ENCODE results near the gene BCAS1.

DNA sequence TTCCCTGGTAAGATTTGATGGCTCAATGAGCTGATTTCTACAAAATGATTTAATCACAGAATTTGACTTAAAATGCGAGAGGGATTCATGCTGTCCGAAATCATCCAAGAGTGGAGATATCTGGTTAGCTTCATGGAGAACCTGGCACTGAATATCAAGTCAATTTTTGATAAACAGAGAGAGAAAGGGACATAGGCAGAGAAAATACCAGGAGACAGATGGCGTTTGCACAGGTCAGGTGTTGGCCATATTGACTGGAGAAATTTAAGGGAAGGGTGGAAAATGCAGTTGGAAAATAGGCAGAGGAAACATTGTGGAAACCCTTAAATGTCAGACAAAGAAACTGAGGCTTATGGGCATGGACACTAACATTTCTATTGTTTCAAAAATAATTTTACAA lies 47.0 kb downstream of the BCAS1 start:
- TF ChIP-seq, protein P1, sequence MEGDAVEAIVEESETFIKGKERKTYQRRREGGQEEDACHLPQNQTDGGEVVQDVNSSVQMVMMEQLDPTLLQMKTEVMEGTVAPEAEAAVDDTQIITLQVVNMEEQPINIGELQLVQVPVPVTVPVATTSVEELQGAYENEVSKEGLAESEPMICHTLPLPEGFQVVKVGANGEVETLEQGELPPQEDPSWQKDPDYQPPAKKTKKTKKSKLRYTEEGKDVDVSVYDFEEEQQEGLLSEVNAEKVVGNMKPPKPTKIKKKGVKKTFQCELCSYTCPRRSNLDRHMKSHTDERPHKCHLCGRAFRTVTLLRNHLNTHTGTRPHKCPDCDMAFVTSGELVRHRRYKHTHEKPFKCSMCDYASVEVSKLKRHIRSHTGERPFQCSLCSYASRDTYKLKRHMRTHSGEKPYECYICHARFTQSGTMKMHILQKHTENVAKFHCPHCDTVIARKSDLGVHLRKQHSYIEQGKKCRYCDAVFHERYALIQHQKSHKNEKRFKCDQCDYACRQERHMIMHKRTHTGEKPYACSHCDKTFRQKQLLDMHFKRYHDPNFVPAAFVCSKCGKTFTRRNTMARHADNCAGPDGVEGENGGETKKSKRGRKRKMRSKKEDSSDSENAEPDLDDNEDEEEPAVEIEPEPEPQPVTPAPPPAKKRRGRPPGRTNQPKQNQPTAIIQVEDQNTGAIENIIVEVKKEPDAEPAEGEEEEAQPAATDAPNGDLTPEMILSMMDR (IDR thresholded peaks at IDR 0.05): no peak
- TF ChIP-seq SIN3A (IDR thresholded peaks at IDR 0.05; ENCODE audit: borderline replicate concordance, insufficient read depth, low read depth, low read length): no peak
- TF ChIP-seq POLR2AphosphoS5 (IDR thresholded peaks at IDR 0.05; ENCODE audit: low read depth, low read length): no peak
- no peak for TF ChIP-seq TCF7L2 (IDR thresholded peaks at IDR 0.05; ENCODE audit: low read depth, low read length)
- TF ChIP-seq REST (IDR thresholded peaks at IDR 0.05; ENCODE audit: insufficient read depth in 1 of 2, low read depth in 2 of 2, low read length in 1 of 2): no peak

All from Panc1 (cell line).